Astrocyte (in vitro differentiated cells and primary cell): ENCODE data around the gene CST11. TPM values are rescaled to one million over a fixed set of nuclear protein-coding genes. Genes with fewer than 3 reads are reported as not detected.

Source experiments
- DNase-seq: peaks from one replicate; pipeline ENCODE4 v3.0.0-alpha.2; 2010; ENCODE audit warnings: low read depth
- FAIRE-seq: peaks from 2 replicates; lab custom pipeline; 2011; peaks lifted over from hg19 to GRCh38; lab: Jason Lieb, UNC
- H2AFZ ChIP-seq: 2 replicates; pipeline ENCODE4 v1.6.0; 2012; ENCODE audit warnings: low read depth, low read length, inconsistent platforms
- H3K27ac ChIP-seq: 2 replicates; pipeline ENCODE4 v1.5.1; 2011; ENCODE audit warnings: low read depth, low read length, inconsistent platforms
- H3K27me3 ChIP-seq: 2 replicates; pipeline ENCODE4 v1.6.0; 2011; ENCODE audit warnings: low read length, inconsistent platforms; ENCODE audit not compliant: insufficient read depth
- H3K36me3 ChIP-seq: 2 replicates; pipeline ENCODE4 v1.5.1; 2011; ENCODE audit warnings: low read length, inconsistent platforms; ENCODE audit not compliant: insufficient read depth
- H3K4me1 ChIP-seq: 2 replicates; pipeline ENCODE4 v1.5.1; 2011; ENCODE audit warnings: low read length, inconsistent platforms; ENCODE audit not compliant: insufficient read depth
- H3K4me2 ChIP-seq: 2 replicates; pipeline ENCODE4 v1.6.0; 2012; ENCODE audit warnings: low read length, inconsistent platforms
- H3K4me3 ChIP-seq: 2 replicates; pipeline ENCODE4 v1.5.1; 2011; ENCODE audit warnings: low read depth, mild to moderate bottlenecking, low read length, inconsistent platforms; ENCODE audit not compliant: insufficient read depth
- H3K79me2 ChIP-seq: 2 replicates; pipeline ENCODE4 v1.6.0; 2012; ENCODE audit warnings: mild to moderate bottlenecking, low read length, inconsistent platforms; ENCODE audit not compliant: insufficient read depth
- H3K9ac ChIP-seq: 2 replicates; pipeline ENCODE4 v1.6.0; 2012; ENCODE audit warnings: mild to moderate bottlenecking, low read length, inconsistent platforms
- H3K9me3 ChIP-seq: 2 replicates; pipeline ENCODE4 v1.5.1; 2012; ENCODE audit warnings: low read depth, mild to moderate bottlenecking, low read length, inconsistent platforms; ENCODE audit not compliant: insufficient read depth
- H4K20me1 ChIP-seq: 2 replicates; pipeline ENCODE4 v1.6.0; 2012; ENCODE audit warnings: low read length, inconsistent platforms; ENCODE audit not compliant: insufficient read depth
- H3K27ac Mint-ChIP-seq: one replicate; pipeline ENCODE4 v1.8.0; 2021; ENCODE audit warnings: mild to moderate bottlenecking, mixed read lengths; ENCODE audit not compliant: unreplicated experiment
- H3K27me3 Mint-ChIP-seq: one replicate; pipeline ENCODE4 v1.8.0; 2021; ENCODE audit warnings: low read depth, mixed read lengths; ENCODE audit not compliant: unreplicated experiment
- H3K36me3 Mint-ChIP-seq: one replicate; pipeline ENCODE4 v1.8.0; 2021; ENCODE audit warnings: low read depth, mixed read lengths; ENCODE audit not compliant: unreplicated experiment
- H3K4me1 Mint-ChIP-seq: one replicate; pipeline ENCODE4 v1.8.0; 2021; ENCODE audit warnings: low read depth, mixed read lengths; ENCODE audit not compliant: unreplicated experiment
- H3K4me3 Mint-ChIP-seq: one replicate; pipeline ENCODE4 v1.8.0; 2021; ENCODE audit warnings: mild to moderate bottlenecking, moderate library complexity, mixed read lengths; ENCODE audit not compliant: unreplicated experiment
- H3K9me3 Mint-ChIP-seq: one replicate; pipeline ENCODE4 v1.8.0; 2021; ENCODE audit warnings: mild to moderate bottlenecking, mixed read lengths; ENCODE audit not compliant: unreplicated experiment
- EZH2 ChIP-seq: IDR thresholded peaks from 2 replicates; pipeline ENCODE4 v1.6.1; 2012; ENCODE audit warnings: mild to moderate bottlenecking, low read length, inconsistent platforms; ENCODE audit not compliant: insufficient read depth
- total RNA-seq: library from RNA; stranded (reverse); gene quantifications from 2 replicates; pipeline ENCODE4 v1.2.1, GENCODE V29; 2021
- TF ChIP-seq, protein P1 (sequence below): IDR thresholded peaks from 2 replicates; pipeline ENCODE4 v1.5.1; 2011; ENCODE audit warnings: low read depth, mild to moderate bottlenecking, inconsistent platforms, low read length, moderate library complexity; ENCODE audit not compliant: insufficient read depth

Gene CST11
- total RNA-seq, 1 donor from 2014 or later: not detected

GRCh38 chr20:23419995-23420901 lies 32.4 kb downstream of the CST11 start:
- peak overlapping the region; percentile 22 for H2AFZ ChIP-seq
- DNase-seq (peak; percentile 57), FAIRE-seq (peak; percentile 43)
- peak overlapping the region; percentile 87 for H3K4me3 Mint-ChIP-seq
- peak overlapping the region; percentile 93 for H3K9ac ChIP-seq
- no peaks in the 10 kb centered on the region for H3K36me3 ChIP-seq
- peak overlapping the region; percentile 94 for H3K4me2 ChIP-seq
- TF ChIP-seq, protein P1, sequence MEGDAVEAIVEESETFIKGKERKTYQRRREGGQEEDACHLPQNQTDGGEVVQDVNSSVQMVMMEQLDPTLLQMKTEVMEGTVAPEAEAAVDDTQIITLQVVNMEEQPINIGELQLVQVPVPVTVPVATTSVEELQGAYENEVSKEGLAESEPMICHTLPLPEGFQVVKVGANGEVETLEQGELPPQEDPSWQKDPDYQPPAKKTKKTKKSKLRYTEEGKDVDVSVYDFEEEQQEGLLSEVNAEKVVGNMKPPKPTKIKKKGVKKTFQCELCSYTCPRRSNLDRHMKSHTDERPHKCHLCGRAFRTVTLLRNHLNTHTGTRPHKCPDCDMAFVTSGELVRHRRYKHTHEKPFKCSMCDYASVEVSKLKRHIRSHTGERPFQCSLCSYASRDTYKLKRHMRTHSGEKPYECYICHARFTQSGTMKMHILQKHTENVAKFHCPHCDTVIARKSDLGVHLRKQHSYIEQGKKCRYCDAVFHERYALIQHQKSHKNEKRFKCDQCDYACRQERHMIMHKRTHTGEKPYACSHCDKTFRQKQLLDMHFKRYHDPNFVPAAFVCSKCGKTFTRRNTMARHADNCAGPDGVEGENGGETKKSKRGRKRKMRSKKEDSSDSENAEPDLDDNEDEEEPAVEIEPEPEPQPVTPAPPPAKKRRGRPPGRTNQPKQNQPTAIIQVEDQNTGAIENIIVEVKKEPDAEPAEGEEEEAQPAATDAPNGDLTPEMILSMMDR: no peak
- no peak for TF ChIP-seq EZH2
- no peaks in the 10 kb centered on the region for H3K27me3 Mint-ChIP-seq
- H3K36me3 Mint-ChIP-seq: no peaks in the 10 kb centered on the region
- peaks cover 21% of the 10 kb centered on the region for H4K20me1 ChIP-seq
- no peaks in the 10 kb centered on the region for H3K27me3 ChIP-seq
- H3K9me3 Mint-ChIP-seq: no peaks in the 10 kb centered on the region
- peak overlapping the region; percentile 75 for H3K4me3 ChIP-seq
- H3K9me3 ChIP-seq: no peaks in the 10 kb centered on the region
- peaks cover 52% of the 10 kb centered on the region for H3K79me2 ChIP-seq
- no peaks in the 10 kb centered on the region for H3K4me1 ChIP-seq
- peaks cover 14% of the 10 kb centered on the region for H3K4me1 Mint-ChIP-seq
- H3K27ac ChIP-seq: peak overlapping the region; percentile 86
- peak overlapping the region; percentile 95 for H3K27ac Mint-ChIP-seq

GRCh38 chr20:23419657-23419994 lies 33.0 kb downstream of the CST11 start:
- no peaks in the 10 kb centered on the region for H3K36me3 ChIP-seq
- H3K9me3 Mint-ChIP-seq: no peaks in the 10 kb centered on the region
- H3K27ac Mint-ChIP-seq: peak overlapping the region; percentile 95
- H3K4me3 ChIP-seq: peak overlapping the region; percentile 75
- TF ChIP-seq EZH2: no peak
- TF ChIP-seq, protein P1: no peak
- H3K27ac ChIP-seq: peak overlapping the region; percentile 86
- H3K36me3 Mint-ChIP-seq: no peaks in the 10 kb centered on the region
- FAIRE-seq (no peak), DNase-seq (no peak)
- H3K4me2 ChIP-seq: peak overlapping the region; percentile 94
- peak overlapping the region; percentile 93 for H3K9ac ChIP-seq
- no peaks in the 10 kb centered on the region for H3K4me1 ChIP-seq
- peaks cover 14% of the 10 kb centered on the region for H3K4me1 Mint-ChIP-seq
- H3K4me3 Mint-ChIP-seq: peak overlapping the region; percentile 87
- no peaks in the 10 kb centered on the region for H3K27me3 Mint-ChIP-seq
- H2AFZ ChIP-seq: no peak overlapping the region
- H3K27me3 ChIP-seq: no peaks in the 10 kb centered on the region
- H3K79me2 ChIP-seq: peaks cover 57% of the 10 kb centered on the region
- peaks cover 24% of the 10 kb centered on the region for H4K20me1 ChIP-seq
- H3K9me3 ChIP-seq: no peaks in the 10 kb centered on the region

DNA sequence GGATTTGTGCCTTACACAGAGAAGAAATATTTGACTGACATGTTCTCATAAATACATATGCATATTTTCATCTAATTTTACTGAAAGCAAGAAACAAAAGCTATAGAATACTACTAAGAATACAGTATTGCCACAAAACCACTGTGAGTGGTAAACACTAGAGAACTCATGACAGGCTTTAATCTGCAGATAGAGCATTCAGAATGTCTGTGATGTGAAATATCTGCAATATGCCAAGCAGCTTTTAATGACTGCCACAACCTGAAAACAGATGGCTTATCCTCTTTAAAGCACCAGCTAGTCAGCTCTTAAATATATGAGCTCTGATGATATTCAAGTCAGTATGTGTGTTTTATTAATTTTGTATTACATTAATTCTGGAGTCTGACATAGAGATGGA lies 34.8 kb downstream of the CST11 start:
- TF ChIP-seq, protein P1: no peak
- no peak for DNase-seq
- no peaks in the 10 kb centered on the region for H3K36me3 ChIP-seq
- H3K79me2 ChIP-seq: peaks cover 74% of the 10 kb centered on the region
- Mint-ChIP-seq H3K4me3 (no peak overlapping the region), H3K36me3 (no peaks in the 10 kb centered on the region), H3K27ac (no peak overlapping the region), H3K4me1 (peaks cover 14% of the 10 kb centered on the region), H3K9me3 (no peaks in the 10 kb centered on the region), H3K27me3 (no peaks in the 10 kb centered on the region)
- no peak for FAIRE-seq
- H3K4me2 ChIP-seq: no peak overlapping the region
- H3K9ac ChIP-seq: no peak overlapping the region
- H3K4me3 ChIP-seq: no peak overlapping the region
- peaks cover 30% of the 10 kb centered on the region for H4K20me1 ChIP-seq
- no peaks in the 10 kb centered on the region for H3K4me1 ChIP-seq
- no peaks in the 10 kb centered on the region for H3K9me3 ChIP-seq
- H2AFZ ChIP-seq: no peak overlapping the region
- H3K27ac ChIP-seq: no peak overlapping the region
- no peaks in the 10 kb centered on the region for H3K27me3 ChIP-seq
